NOMO-1 treated with dmso at 0.1 percent for 144 hours (cell line): ENCODE data around the gene DEFB124.
"Not testable (repeated sequence)": the region's sequence is repeated elsewhere in the genome, so short reads cannot be mapped to it uniquely, and the experiment has no call there.

ENCODE experiments used
- DNase-seq: peaks from one replicate; lab custom pipeline; 2025; ENCODE audit not compliant: unreplicated experiment; lab: John Stamatoyannopoulos, UW

The DEFB124 gene, protein sequence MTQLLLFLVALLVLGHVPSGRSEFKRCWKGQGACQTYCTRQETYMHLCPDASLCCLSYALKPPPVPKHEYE

DNA sequence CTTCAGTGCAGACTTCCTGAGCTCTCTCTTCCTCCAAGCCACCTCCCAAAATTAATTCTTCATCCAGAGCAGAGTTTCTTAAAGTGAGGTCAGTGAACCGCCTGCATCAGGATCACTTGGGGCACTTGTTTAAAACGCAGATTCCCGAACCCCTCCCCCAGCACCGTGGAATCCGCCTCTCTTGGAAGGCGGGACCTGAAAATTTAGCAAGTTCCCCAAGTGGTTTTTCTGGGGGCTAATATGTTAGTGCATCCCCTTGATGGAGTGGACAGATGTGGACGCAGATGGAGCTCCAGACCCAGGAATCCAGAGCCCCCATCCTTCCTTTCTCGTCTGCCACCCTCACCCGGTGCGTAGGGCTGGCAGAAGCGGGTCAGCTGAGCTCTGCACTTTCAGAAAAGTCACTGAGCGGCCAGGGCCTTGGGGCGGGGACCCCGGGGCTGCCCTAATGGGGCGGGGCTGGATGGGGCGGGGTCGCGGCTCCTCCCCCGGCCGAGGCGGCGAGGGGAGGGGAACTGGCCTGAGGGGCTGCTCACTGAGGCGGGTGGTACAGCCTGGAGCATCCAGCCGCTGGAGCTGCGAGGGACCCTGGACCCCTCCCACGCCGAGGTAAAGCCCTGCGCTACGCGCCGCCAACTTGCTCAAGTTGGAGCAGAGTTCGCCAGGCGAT lies at the start of gene DEFB124, which contains the start of gene REM1:
TSS of gene DEFB124 (minus strand) at position 370 of the 670 bp plus-strand sequence. CDS start 2,114 bp downstream, outside the sequence.
TSS of gene REM1 (plus strand) at position 531 of the 670 bp plus-strand sequence. CDS start 1,158 bp downstream, outside the sequence.
- no peak for DNase-seq

DNA sequence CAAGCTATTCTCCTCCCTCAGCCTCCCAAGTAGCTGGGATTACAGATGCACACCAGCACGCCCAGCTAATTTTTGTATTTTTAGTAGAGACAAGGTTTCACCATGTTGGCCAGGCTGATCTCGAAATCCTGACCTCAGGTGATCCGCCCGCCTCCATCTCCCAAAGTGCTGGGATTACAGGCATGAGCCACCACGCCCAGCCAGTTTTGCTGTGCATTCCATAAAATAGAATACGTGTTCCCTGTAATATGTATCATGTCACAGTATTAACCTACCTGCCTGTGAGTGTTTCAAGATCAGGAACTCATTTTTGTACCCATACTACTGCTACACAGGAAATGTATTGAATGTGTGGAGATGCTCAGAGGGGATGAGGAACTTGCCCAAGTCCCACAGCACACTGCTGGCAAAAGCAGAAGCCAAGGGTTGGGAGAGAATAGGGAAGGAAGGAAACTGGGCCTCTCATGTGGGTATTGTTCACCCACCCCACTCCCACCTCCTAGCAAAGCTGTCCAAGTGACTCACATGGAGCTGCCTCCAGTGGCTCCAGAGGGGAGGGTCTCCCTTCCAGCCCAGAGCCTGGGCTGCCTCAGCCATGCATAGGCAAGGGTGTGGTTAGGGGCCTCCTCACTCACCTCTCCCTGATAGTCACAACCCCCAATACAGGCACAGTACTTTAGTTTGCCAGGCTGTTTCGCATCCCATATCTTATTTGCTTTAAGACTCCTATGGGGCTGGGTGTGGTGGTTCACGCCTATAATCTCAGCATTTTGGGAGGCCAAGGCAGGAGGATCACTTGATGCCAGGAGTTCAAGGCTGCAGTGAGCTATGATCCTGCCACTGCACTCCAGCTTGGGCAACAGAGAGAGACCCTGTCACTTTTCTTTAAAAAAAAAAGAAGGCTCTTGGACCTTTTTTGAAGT lies 48.7 kb upstream of the DEFB124 start:
- peak; percentile 86 for DNase-seq

DNA sequence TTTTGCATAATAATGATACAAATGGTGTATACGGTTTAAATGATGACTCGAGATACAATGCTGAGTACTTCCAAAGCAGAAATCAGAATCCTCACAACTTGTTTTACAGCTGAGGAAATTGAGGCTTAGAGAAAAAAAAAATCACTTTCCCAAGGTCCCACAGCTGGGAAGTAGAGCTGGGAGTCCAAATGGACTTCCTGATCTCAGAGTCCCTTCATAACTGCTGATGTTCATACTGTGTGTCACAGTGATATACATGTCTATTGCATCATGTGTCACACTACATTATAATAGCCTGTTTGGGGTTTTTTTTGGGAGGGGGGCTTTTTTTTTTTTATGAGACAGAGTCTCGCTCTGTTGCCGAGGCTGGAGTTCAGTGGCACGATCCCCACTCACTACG lies 47.8 kb upstream of the DEFB124 start:
- no peak for DNase-seq

DNA sequence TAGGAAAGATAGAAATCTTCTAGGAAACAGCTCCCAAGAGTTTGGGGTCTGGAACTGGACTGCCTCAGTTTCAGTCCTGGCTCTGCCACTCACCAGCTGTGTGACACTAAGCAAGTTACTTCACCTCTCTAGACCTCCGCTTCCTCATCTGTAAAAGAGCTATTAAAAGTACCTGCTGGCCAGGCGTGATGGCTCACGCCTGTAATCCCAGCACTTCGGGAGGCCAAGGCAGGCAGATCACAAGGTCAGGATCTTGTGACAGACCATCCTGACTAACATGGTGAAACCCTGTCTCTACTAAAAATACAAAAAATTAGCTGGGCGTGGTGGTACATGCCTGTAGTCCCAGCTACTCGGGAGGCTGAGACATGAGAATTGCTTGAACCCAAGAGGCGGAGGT lies 46.3 kb upstream of the DEFB124 start:
- peak; percentile 31 for DNase-seq

DNA sequence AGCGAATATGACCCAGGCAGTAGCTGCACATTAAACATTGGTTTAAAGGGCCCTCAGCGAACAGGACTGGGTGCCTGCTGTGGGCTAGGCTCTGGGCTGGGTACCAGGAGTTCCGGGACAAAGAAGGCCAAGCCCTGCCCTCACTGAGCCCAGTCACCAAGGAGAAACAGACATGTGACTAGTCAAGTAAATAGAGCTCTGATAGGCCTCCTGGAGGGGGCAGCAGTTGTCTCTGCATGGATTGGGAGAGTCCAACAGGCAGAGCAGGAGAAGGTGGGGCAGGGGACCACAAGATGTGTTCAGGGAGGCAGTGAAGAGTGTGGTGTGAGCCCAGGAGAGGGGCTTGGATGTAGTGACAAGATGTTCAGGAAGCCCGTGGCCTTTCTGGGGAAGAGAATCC lies 42.4 kb upstream of the DEFB124 start:
- DNase-seq = no peak

DNA sequence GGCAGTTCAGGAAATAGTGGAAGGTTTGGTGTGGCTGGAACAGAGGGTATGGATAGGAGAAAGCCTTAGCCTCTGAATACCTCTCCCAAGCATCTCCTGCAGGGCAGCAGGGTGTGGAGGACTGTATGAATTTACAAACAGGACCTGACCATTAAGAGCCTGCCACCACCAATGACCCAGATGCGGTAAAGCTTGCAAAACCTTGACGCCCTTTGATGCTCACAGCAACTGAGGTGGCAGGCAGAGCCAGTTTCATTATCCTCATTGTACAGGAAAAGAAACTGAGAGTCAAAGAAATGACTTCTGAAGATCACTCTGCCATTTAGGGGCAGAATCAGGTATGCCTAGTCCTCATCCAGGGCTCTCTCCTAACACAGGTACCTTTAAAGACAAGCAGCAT lies 41.7 kb upstream of the DEFB124 start:
- DNase-seq = no peak

DNA sequence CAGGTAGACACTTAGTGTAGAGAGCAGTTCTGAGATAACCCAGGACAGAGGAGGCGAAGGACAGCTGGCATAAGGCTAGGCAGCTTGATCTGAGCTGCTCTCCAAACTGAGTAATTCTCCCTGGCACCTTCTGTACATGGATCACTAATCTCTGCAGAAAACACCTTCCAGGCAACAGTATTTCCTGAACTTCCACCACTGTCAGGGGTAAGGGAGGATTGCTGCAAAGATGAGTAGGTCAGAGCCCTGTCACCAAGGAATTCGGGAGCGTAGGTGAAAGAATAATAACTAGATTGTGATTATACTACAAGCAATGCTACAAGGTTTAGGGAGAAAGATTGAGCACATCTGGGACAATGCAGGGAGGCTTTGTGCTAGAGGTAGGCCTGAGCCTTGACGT lies 41.2 kb upstream of the DEFB124 start:
- no peak for DNase-seq

DNA sequence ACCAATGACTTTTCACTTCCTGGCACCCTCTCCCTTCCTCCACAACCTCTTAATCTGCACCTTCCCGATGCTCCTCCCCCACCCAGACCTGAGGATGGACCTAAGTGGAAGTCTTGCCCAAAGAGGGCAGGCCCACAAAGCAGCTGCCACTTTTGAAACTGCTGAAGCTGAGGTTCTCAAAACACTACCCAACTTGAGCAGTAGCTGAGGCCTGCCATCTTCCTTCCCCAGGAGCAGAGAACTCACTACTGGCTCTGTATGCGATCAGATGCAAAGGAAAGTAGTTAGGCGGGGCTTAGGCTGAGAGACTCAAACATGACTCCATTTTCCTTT lies 40.8 kb upstream of the DEFB124 start:
- no peak for DNase-seq

DNA sequence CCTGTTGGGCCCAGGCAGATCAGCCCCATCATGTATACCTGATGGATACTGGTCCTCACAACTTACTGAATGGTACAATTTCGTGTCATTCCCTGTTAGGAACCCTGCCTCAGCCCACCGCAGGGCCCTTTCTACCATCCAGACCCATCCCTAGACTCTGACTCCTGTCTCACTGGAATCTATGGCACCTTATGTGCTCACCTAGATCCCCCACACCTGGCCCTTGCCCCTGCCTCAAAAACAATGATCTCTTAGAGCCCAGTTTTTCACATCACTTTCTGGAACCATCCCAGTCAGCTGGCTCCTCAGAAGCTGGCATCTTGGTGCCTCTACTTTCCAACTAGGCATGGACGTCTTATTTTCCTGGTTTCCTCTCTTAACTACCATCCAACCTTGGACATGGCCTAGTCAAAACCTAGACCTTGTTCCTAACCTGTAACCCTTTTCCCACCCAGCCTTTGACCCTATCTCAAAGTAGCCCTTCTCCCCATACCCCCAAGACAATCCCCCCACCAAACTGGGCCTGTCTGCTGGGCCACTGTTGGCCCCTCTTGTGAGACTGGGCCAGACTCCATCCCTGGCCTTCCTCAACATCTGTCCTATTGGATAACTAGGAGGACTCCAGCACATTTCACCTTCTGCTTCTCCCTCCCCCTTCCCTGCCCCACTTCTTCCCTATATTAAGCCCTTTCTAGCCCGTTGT lies 40.3 kb upstream of the DEFB124 start:
- DNase-seq = no peak

DNA sequence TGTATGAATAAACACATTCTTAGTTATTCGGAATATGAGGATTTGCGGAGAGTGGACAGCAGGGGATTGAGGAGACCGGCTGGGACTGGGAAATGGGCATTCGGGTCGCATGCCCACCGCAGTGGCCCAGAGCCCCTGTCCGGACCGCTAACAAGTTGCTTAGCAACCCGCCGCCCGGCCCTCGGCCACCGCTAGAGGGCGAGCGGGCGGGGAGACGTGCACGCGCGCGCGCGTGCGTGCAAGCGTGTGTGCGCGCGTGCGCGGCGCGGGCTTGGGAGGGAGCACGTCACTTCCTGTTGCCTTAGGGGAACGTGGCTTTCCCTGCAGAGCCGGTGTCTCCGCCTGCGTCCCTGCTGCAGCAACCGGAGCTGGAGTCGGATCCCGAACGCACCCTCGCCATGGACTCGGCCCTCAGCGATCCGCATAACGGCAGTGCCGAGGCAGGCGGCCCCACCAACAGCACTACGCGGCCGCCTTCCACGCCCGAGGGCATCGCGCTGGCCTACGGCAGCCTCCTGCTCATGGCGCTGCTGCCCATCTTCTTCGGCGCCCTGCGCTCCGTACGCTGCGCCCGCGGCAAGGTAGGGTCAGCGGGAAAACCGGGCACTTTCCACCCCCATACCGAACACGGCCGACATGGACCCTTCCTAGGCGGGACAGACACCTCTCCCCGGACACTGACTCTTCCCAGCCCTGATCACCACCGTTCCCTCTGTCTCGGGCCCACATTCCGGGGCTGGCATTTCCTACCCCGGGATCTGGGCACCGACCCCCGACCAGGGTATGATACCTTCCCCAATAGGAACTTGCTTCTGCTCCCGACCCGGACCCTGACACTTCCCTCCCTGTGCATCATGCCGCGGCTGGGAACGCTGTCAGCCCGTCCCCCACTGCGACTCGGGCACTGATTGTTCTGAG lies 39.5 kb upstream of the DEFB124 start, which contains the start of gene HM13:
TSS of gene HM13 (plus strand) at position 289 of the 918 bp plus-strand sequence. CDS start at position 399, 110 bp downstream.
- peak; percentile 75 for DNase-seq

DNA sequence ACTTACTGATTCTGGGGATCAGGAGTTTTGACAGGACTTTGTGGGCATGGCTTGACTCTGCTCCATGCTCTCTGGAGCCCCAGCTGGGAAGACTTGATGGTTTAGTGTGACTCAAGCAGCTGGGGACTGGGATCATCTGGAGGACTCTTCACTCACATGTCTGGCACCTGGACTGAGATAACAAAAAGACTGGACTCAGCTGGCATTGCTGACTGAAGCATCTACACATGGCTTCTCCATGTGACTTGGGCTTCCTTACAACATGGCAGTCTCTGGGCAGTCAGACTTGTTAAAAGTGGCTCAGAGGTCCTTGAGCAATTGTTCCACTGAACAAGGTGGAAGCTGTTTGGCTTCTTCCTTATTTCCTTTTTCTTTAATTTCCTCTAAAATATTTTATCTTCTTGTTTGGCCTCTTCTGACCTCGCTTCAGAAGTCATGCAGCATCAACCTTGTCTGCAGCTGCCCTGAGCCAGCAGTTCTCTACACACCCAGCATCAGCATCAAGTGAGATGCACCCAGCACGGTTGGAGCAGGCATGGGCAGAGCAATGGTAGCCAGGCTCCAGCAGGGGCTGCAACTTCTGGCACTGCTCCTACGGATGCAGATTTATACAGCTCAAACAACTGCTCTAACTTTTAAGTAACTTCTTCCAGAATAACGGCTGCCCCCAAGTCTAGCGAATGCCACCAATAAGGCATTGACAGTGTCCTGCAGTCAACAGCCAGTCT lies 33.8 kb upstream of the DEFB124 start:
- DNase-seq = no peak

DNA sequence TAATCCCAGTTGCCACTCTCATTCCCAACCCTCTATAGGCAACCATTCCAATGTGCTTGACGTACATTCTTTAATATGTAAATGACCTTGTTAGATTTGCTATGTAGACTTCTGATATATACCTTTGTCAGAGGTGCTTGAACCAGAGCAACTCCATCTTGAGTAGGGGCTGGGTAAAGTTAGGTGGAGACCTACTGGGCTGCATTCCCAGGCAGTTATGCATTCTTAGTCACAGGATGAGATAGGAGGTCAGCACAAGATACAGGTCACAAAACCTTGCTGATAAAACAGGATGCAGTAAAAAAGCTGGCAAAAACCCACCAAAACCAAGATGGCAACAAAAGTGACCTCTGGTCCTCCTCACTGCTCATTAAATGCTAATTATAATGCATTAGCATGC lies 31.0 kb upstream of the DEFB124 start:
- no peak for DNase-seq

DNA sequence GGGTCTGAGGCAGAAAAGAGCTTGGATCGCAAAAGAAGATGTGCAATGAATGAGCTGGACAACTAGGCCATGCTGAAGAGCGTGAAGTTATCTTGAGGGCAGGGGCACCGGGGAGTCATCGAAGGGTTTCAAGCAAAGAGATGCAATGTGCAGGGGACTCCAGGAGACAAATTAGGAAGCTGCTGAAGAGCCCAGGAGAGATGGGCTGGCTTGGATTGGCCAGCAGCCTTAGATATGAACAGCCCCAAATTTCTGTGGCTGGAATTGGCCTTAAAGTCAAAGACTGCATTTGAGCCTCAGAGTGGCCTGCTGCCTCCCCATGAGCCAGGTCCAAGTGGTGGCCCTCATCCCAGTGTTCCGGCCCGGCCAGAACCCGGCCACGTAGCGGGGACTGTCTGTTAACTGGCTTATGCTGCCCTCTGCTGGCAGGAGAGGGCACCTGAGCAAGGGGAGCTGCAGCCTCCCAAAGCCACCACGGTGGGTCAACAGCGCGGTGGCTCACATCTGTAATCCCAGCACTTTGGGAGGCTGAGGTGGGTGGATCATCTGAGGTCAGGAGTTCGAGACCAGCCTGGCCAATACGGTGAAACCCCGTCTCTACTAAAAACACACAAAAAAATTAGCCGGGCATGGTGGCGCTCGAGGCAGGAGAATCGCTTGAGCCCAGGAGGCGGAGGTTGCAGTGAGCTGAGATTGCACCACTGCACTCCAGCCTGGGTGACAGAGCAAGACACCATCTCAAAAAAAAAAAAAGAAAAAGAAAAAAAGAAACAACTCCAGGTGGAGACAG lies 28.2 kb upstream of the DEFB124 start:
- not testable (repeated sequence) for DNase-seq

DNA sequence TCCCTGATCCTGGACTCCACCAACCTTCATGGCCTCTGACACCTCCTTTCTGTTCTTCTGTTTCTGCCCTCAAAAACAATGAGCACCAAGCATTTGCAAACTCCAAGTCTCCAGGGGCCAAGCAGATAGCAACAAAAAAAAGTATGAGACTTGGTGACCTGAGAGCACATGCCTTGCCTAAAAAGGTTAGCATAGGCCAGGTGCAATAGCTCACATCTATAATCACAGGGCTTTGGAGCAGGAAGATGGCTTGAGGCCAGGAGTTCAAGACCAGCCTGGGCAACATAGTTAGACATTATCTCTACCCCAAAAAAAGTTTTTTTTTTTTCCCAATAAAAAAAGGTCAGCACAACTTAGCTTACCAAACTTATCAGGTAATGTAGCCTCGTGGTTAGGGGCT lies 25.6 kb upstream of the DEFB124 start:
- no peak for DNase-seq

DNA sequence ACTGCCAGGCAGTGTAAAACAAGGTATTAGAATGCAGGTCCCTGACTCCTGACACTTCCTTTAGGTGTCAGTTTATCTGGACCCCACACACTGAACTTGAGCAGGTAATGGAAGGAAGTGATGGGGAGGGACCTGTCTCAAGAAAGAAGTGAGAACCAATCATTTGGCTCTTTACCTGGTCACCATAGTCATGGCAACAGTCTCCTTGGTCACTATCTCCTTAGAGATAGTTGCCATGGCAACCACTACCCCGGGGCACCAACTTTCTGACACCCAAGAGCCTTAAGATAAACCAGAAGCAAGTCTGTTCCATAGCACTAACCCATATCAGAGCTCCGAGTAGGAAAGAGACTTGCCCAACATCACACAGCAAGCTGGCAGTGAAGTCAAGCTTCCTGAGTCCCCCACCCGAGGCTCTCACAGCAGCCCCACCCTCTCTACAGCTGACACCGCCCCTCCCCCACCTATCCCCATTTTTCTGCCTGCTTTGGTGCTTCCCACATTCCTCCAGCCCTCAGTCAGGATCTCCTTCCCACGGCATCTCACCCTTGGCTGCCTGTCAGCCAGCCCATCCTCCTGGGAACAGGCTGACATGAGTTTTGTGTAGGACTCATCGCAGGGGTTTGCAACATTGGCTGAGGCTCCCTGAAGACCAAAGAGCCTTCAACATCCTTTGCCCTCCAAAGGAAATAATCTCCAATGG lies 23.1 kb upstream of the DEFB124 start:
- DNase-seq = no peak

DNA sequence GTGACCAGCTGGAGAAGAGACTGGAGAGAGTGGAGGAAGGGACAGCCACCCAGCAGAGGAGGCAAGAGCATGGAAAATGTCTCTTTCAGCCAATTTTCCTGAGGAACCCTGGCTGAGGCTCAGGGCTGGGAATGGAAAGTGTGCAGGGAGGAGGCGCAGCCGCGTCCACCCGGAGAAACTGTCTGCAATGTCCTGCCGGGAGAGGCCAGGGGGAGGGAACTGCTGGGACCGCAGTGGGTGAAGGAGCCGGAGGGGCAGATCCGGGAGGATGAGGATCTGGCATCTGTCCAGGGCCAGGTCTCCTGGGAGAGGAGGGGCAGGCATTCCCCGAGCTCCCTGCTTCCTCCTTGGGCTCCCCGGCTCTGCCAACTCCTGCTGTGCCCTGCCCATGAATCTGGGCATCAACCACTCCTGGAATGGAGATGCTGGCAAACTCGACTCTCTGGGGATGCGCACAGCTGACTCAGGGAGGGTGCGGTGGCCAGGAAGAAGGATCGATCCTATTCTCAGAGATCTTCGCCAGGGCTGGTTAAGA lies 21.9 kb upstream of the DEFB124 start:
- DNase-seq = no peak

DNA sequence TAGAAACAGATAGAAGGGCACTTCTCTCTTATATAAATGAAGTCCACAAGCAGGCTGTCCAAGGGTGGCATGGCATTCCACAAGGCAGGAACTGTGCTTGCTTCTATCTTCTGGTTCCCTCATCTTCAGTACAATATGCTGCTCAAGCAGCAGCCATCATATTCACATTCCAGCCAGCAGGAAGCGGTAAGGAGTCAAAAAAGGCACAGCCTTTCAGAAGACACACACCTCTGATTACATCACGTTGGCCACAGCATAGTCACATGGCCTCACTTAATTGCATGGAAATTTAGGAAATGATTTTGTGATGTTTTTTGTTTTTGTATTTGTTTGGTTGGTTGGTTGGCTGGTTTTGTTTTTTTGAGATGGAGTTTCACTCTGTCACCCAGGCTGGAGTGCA lies 19.2 kb upstream of the DEFB124 start:
- no peak for DNase-seq

DNA sequence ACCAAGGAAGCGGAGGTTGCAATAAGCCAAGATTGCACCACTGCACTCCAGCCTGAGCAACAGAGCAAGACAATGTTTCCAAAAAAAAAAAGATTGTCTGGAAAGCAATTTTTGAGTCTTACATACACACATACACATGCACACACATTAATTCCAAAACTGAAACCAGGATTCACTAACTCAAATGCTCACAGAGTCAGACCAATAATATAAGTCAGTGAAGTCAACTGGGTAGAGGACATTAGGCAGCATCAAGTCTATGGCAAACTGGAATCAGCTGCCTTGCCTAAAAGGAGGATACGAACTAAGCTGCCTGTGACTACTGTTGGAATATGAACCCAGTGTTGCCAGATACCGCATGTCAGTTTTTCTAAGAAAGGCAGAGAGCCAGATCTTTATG lies 15.8 kb upstream of the DEFB124 start:
- DNase-seq = no peak
